Mesenteric fat pad (tissue), 1 donor: Measurements from ENCODE around the gene GGA3. TPM values are rescaled to one million over a fixed set of nuclear protein-coding genes. Genes with fewer than 3 reads are reported as not detected.

Experiments used
- DNase-seq: peaks from one replicate; pipeline ENCODE4 v3.0.0-alpha.2; 2020; ENCODE audit warnings: low spot score
- total RNA-seq: library from RNA; stranded (reverse); fragmentation: NEBNext Ultra II Directional; extraction: Animal tissue kit (Norgen Biotek cat#: 25700); gene quantifications from one replicate; pipeline ENCODE4 v1.2.1, GENCODE V29; 2021
- donor health status: DM: yes; HTN: yes; CAD: no.

The GGA3 gene
- total RNA-seq, 1 donor from 2014 or later = 42.8 TPM

- no peak for DNase-seq
Observed at GRCh38 chr17:75250009-75250471, 11.4 kb downstream of the GGA3 start.

DNA sequence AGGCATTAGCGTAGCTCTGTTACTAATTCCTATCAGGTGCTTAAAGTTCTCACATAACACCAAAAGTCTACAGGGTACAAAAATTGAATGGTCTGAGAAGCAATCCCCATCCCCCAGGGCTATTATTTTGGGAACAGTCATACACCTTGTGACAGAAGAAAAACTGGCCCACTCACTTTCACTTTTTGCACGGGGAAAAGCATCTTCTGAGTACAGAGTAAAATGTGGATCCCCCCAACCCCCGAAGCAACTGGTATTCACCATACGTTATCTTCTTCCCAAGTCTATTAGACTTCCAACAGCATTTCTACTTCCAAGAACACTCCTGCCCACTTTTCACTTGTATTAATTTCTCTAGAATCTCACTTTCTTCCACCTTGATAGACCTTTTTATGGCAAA, 11.8 kb downstream of the GGA3 start:
- no peak for DNase-seq

- DNase-seq = no peak
Observed at GRCh38 chr17:75246404-75246803, 15.0 kb downstream of the GGA3 start.

- DNase-seq = no peak
Observed at GRCh38 chr17:75245011-75245410, 16.4 kb downstream of the GGA3 start.

DNA sequence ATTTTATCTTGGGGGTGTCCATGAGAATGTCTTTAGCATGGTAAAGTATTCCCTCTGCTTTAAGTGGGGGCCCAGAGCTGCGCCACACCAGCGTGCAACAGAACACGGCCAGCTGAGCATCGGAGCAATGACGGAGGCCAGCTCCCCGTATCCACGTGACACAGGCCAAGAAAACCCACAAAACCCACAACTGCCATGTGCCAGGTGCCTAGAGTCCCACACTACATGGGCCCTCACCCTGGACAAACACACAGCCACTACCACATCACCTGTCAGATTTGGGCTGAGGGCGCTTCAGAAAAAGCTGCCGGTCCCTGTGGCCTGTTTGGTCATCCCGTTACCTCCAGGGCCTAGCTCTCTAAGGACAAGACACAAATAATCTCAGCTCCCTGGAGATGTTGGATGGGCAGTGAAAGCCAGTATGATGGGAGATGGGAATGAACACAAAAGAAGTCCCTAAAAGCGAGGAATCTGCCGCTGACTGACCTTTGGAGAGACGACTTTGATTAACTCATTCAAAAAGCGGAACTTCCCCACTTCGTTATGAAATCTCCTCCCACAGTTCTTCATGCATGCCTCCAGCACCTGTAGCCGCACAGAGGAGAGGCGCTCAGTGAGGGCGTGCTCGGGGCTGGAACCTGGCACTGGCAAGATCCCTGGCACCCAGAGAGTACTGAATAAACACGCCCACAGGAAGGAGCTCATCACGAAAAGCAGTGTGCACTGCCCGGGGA, 17.1 kb downstream of the GGA3 start:
- DNase-seq = no peak

GRCh38 chr17:75242461-75243042, 18.9 kb downstream of the GGA3 start:
- no peak for DNase-seq

DNA sequence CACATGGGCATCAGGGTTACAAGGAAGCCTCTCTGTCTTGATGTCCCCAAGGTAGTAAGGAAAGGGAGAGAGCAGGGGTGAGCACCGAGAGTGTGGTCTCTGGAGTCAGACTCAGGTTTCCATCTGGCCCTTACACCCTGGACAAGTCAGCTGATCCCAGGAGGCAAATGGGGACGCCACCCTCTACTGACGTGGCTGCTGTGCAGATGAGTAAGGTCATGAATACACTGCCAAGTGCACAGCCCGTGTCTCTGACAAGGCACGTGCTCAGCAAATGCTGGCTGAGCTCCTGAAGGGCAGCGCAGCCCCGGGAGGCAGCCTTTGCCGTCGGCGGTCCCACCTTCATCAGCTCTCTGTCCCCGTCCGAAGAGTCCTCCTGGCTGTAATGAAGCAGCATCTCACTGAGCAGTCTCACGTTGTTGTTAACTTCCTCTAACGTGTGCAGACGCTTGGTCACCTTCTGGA, 19.4 kb downstream of the GGA3 start:
- no peak for DNase-seq

DNA sequence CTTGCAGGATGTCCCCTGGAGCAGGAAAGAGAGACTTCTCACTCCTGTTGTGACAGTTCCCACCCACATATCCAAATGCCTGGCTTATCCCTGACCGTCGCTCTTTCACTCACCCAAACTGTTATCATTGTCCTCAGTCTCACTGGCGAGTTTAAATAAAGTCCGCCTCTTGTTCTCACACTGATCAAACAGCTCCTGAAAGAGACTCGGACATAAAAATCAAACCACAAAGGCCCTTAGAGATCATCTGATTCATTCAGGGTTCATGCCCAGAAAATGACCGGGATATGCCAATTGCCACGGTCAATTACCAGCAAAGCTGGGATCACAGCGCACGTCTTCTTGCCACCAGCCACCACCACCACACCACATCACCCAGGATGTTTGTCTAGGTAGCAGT, 19.9 kb downstream of the GGA3 start:
- no peak for DNase-seq

GRCh38 chr17:75241143-75241430, 20.3 kb downstream of the GGA3 start:
- no peak for DNase-seq

GRCh38 chr17:75240394-75241142, 20.8 kb downstream of the GGA3 start:
- DNase-seq = no peak

DNA sequence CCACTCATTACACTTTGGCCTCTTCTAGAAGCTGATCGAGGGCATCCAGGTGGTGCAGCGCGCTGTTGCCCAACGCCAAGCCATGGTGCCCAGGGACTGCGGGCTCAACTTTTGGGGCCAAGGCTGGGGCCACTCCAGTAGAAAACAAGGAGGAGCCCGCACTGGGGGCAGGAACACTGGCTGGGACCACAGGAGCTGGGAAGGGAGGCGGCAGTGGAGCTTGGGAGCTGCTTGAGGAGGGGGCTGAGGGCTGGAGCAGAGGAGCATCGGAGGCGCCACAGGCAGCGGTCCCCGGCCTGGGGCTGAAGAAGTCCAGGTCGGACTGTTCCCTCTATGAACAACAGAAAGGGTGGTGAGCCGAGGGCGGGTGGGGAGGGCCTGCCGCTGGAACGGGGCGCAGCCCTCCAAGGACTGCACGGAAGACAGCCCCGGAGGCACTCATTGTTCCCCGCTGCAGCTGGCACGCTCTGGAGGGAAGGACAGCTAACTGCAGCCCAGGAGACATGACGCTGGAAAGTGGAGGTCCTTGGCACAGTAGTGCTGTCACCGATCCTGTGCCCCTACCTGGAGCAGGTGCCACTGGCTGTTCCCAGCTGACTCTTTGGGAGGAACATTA, 21.5 kb downstream of the GGA3 start:
- no peak for DNase-seq

DNA sequence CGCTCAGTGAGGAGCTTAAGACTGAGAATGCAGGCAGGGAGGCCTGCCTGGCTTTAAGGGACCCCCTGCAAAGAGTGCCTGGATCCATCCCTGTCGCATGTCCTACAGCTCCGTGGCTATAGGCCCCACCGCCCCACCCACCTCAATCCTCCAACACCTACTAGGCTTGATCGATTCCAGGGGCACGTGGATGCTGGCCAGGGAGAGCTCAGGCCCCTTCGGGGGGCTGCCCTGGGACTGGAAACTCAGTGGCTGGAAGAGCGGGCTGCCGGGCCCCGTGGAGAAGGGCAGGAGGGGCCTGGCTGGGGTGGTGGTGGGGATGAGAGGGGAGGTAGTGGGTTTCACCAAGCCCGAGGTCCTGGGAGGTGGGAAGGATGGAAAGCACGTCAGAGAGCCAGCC, 22.2 kb downstream of the GGA3 start:
- no peak for DNase-seq

GRCh38 chr17:75238684-75239191, 22.7 kb downstream of the GGA3 start:
- DNase-seq = no peak

DNA sequence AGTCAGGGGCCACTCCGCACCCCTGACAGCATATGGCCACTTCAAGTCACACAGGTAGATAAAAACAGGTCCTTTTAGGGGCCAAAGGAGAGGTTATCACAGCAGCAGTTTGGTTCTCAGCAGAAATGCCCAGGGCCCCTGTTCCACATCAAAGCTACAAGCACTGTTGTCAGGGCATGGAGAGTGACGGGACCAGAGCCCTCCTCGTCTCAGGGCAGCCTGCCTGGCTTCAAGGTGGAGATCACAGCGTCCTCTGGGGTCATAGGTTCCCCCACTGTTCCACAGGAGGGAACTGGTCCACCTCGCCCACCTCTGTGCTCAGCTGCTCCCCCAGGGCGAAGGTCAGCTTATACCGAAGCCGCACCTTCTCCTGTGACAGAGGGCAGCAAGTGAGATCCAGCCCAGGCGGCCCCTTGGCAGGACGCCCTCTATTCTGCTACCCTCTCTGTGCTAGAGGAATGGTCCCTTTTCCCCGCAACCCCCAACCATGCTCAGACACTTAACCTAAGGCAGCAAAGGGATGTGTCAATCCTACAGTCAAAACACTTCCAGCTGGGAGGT, 23.3 kb downstream of the GGA3 start:
- no peak for DNase-seq

DNA sequence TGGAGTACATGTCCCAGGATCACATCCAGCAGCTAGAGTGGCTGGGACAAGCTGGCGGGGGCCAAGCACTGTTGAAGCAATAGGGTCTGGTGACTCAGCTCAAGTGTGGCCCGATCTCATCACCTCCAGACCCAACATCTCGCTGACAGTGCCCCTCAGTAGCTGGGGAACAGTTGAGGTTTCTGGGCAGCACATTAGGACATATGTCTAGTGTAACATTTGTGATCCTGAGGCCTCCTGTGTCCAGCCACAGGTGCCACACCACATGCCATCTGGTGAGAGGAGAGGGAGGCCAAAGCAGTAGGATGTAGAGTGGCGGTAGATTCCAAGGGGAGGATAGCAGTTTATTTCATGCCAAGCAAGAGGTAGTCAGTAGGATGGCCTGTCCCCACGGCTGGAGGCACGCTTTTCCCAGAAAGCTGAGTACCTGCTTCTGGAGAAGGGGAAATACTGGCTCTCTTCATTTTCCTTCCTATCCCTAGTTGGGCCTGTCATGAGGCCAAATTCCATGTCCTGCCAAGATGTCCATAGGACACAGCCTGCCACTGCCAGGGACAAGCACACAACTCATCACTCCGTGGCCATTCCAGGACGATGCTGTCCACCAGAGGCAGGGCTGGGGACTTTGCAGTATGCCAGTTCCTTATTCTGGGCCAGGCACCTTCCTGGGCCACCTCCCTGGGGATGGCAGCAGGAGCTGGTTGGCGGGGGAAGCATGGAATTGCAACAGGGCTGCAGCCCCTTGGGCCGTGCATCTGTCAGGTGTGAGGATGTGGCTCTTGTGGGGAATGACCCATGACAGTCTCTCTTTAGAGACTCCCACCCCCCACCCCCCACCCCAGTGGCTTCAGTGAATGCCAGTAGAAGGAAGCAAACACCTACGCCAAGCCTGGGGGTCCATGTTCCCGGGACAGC, 24.0 kb downstream of the GGA3 start:
- DNase-seq = no peak

GRCh38 chr17:75232786-75233185, 28.6 kb downstream of the GGA3 start:
- DNase-seq = no peak

GRCh38 chr17:75231741-75232464, 29.5 kb downstream of the GGA3 start:
- DNase-seq = no peak

DNA sequence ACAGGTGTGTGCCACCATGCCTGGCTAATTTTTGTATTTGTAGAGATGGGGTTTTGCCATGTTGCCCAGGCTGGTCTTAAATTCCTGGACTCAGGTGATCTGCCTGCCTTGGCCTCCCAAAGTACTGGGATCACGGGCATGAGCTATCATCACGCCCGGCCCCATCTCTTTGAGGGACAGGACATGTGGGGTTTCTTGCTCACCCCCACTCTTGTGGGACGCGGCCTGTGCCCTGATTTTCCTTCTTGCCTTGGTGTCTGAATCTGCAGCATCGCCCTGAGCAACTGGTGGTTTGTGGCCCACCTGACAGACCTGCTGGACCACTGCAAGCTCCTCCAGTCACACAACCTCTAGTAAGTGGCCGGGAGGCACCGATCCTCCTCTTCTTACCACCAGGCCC, 30.3 kb downstream of the GGA3 start:
- no peak for DNase-seq

DNA sequence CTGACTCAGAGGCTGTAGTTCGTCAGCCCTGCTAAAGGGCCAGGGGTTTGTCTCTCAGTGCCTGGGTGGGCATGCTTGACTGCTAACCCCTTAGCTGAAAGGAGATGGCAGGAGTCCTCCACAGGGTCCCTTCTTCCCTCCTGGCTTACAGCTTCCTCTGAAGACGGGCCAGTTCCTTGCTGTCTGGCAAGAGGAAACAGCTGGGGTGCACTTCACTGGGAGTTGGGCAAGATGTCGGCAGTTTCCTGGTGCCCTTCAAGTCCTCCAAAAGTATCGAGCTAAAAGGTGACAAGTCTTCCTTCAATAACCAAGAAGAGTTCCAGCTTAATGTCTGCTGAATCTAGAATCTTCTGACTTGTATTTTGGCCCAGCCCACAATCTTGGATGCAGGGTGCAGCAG, 32.6 kb downstream of the GGA3 start:
- DNase-seq = no peak

DNA sequence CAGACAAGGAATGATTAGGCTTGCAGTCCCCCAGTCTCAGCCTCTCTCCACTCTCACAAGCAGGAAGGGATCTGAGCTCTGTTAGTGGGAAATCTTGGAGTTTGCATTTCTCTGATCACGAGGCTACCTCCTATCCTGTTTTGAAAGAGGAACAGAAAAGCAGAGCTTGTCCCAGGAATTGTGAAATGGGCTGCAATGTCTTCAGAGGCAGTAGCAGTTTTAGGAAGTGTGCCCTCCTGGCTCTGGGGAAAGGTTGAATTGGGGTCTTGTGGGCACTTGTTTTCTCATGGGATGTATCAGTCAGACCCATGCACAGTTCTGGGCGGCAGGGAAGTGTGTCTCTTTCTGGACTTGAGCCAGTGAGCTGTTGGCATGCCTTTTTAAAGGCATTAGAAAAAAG, 33.1 kb downstream of the GGA3 start:
- DNase-seq = no peak
